PFSK-1 (cell line): ENCODE results near the gene IL1RN.

Experiments used
- FOXP2 ChIP-seq: optimal IDR thresholded peaks from 2 replicates; pipeline ENCODE3; 2011; ENCODE audit warnings: borderline replicate concordance, control low read depth, inconsistent platforms; ENCODE audit not compliant: insufficient read depth; ENCODE audit errors: extremely low read length, extremely low read depth
- POLR2AphosphoS5 ChIP-seq: IDR thresholded peaks from 2 replicates; pipeline ENCODE4 v1.6.1; 2012; ENCODE audit warnings: low read depth, mild to moderate bottlenecking, control low read depth, low read length, moderate library complexity
- SIN3A ChIP-seq: IDR thresholded peaks from 2 replicates; pipeline ENCODE4 v1.6.1; 2012; ENCODE audit warnings: mild to moderate bottlenecking, low read length, moderate library complexity, borderline replicate concordance; ENCODE audit not compliant: insufficient read depth
- TAF1 ChIP-seq: IDR thresholded peaks from 2 replicates; pipeline ENCODE4 v1.6.1; 2012; ENCODE audit warnings: low read length, control low read depth, borderline replicate concordance; ENCODE audit not compliant: insufficient read depth
- TF ChIP-seq, protein P1 (sequence below), 2 experiments: IDR thresholded peaks; 2 replicates each; pipeline versions ENCODE4 v1.6.1 to v1.8.0; 2011 to 2012; ENCODE audit warnings: low read depth in 2 of 2, low read length in 2 of 2, control low read depth in 1 of 2, inconsistent platforms in 1 of 2, mild to moderate bottlenecking in 1 of 2, moderate library complexity in 1 of 2; ENCODE audit not compliant: insufficient read depth in 1 of 2

IL1RN gene

GRCh38 chr2:113112871-113113270 lies 14.5 kb upstream of the IL1RN start:
- TF ChIP-seq TAF1 (no peak), FOXP2 (no peak), SIN3A (no peak), POLR2AphosphoS5 (no peak)
- TF ChIP-seq, protein P1, sequence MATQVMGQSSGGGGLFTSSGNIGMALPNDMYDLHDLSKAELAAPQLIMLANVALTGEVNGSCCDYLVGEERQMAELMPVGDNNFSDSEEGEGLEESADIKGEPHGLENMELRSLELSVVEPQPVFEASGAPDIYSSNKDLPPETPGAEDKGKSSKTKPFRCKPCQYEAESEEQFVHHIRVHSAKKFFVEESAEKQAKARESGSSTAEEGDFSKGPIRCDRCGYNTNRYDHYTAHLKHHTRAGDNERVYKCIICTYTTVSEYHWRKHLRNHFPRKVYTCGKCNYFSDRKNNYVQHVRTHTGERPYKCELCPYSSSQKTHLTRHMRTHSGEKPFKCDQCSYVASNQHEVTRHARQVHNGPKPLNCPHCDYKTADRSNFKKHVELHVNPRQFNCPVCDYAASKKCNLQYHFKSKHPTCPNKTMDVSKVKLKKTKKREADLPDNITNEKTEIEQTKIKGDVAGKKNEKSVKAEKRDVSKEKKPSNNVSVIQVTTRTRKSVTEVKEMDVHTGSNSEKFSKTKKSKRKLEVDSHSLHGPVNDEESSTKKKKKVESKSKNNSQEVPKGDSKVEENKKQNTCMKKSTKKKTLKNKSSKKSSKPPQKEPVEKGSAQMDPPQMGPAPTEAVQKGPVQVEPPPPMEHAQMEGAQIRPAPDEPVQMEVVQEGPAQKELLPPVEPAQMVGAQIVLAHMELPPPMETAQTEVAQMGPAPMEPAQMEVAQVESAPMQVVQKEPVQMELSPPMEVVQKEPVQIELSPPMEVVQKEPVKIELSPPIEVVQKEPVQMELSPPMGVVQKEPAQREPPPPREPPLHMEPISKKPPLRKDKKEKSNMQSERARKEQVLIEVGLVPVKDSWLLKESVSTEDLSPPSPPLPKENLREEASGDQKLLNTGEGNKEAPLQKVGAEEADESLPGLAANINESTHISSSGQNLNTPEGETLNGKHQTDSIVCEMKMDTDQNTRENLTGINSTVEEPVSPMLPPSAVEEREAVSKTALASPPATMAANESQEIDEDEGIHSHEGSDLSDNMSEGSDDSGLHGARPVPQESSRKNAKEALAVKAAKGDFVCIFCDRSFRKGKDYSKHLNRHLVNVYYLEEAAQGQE (IDR thresholded peaks at IDR 0.05; ENCODE audit: insufficient read depth in 1 of 2, low read depth in 2 of 2, low read length in 2 of 2) = no peak

DNA sequence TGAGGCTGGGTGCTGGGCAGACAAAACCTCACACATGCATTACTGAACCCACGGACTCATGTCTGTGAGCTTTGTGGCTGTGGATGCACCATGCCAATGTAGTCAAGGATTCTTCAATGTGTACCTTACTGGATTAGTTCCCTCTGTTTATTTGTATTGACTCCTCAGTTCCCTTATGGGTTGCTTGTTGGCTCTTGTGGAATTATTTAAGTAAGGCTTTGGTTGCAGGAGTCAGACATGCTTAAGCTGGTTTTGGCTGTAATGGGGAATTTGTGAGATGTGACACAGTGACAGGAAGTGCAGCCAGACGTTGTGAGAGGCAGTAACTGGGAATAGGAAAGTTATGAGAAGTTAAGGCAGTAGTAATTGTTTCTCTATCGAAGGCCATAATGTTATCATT lies 13.6 kb upstream of the IL1RN start:
- no peak for TF ChIP-seq TAF1
- no peak for TF ChIP-seq POLR2AphosphoS5
- no peak for TF ChIP-seq FOXP2

GRCh38 chr2:113114224-113114945 lies 13.0 kb upstream of the IL1RN start:
- TF ChIP-seq, protein P1 (IDR thresholded peaks at IDR 0.05; ENCODE audit: insufficient read depth in 1 of 2, low read depth in 2 of 2, low read length in 2 of 2) = no peak
- TF ChIP-seq FOXP2 (no peak), SIN3A (no peak), POLR2AphosphoS5 (no peak)

DNA sequence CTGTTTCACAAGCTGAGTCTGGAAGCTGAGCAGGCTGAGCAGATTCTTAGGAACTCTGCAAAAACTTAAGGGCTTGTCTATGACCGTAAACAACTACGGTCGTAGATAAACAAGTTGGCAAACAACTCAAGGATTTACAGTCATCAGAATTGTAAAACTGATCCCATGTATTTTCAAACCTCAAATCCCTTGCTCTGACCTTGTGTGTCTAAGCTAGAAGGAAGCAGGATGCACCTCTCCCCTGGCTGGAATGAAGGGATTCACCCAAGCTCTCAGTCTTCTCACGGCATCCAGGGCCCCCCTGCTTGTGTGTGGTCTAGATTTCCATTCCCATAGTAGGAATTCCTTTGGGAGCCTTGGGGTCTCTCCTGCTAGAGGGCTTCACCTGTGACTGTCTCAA lies 12.4 kb upstream of the IL1RN start:
- TF ChIP-seq, protein P1 (IDR thresholded peaks at IDR 0.05; ENCODE audit: insufficient read depth in 1 of 2, low read depth in 2 of 2, low read length in 2 of 2) = no peak
- TF ChIP-seq TAF1 (no peak), SIN3A (no peak), FOXP2 (no peak), POLR2AphosphoS5 (no peak)

- no peak for TF ChIP-seq POLR2AphosphoS5
- TF ChIP-seq TAF1 = no peak
- TF ChIP-seq SIN3A = no peak
- no peak for TF ChIP-seq FOXP2
- TF ChIP-seq, protein P1 (IDR thresholded peaks at IDR 0.05; ENCODE audit: insufficient read depth in 1 of 2, low read depth in 2 of 2, low read length in 2 of 2) = no peak
Measured at GRCh38 chr2:113116100-113116958, 11.1 kb upstream of the IL1RN start.
